Spleen (tissue), 11 donors: ENCODE results near the gene PDE5A. TPM values are rescaled to one million over a fixed set of nuclear protein-coding genes. Genes with fewer than 3 reads are reported as not detected.
"Not testable (repeated sequence)": the region's sequence is repeated elsewhere in the genome, so short reads cannot be mapped to it uniquely, and the experiment has no call there.

Experiments used
- DNase-seq: peaks from one replicate; pipeline ENCODE4 v3.0.0-alpha.2; 2020
- H3K27ac ChIP-seq, 8 donors: fragments of 200-600 bp; sonication (generic) in 7 of 8; 1 replicate in 4 of 8; 2 replicates in 4 of 8; pipeline versions ENCODE4 v1.5.0 to v1.8.0; 2016 to 2021; ENCODE audit warnings: inconsistent platforms in 4 of 8, mild to moderate bottlenecking in 4 of 8, moderate library complexity in 1 of 8
- H3K27me3 ChIP-seq, 7 donors: fragments of 200-600 bp; sonication (generic) in 6 of 7; replicated peaks in 1 of 7; 1 replicate in 4 of 7; 2 replicates in 3 of 7; pipeline versions ENCODE4 v1.5.0 to v1.8.0; 2016 to 2021; ENCODE audit warnings: inconsistent platforms in 3 of 7, mild to moderate bottlenecking in 1 of 7
- H3K36me3 ChIP-seq, 6 donors: fragments of 200-600 bp; sonication (generic) in 5 of 6; 1 replicate in 4 of 6; 2 replicates in 2 of 6; pipeline versions ENCODE4 v1.5.0 to v1.8.0; 2016 to 2021; ENCODE audit warnings: inconsistent platforms in 2 of 6
- H3K4me1 ChIP-seq, 6 donors: fragments of 200-600 bp; sonication (generic) in 5 of 6; 1 replicate in 3 of 6; 2 replicates in 3 of 6; pipeline versions ENCODE4 v1.5.0 to v1.8.0; 2016 to 2021; ENCODE audit warnings: inconsistent platforms in 3 of 6
- H3K4me3 ChIP-seq, 8 donors: fragments of 200-600 bp; sonication (generic) in 7 of 8; 1 replicate in 4 of 8; 2 replicates in 4 of 8; pipeline versions ENCODE4 v1.5.0 to v1.8.0; 2016 to 2021; ENCODE audit warnings: inconsistent platforms in 4 of 8, mild to moderate bottlenecking in 4 of 8, moderate library complexity in 2 of 8
- H3K9me3 ChIP-seq, 8 donors: fragments of 200-600 bp; sonication (generic) in 7 of 8; 1 replicate in 4 of 8; 2 replicates in 4 of 8; pipeline versions ENCODE4 v1.5.0 to v1.8.0; 2016 to 2021; ENCODE audit warnings: inconsistent platforms in 4 of 8
- POLR2A ChIP-seq, 3 donors: fragments of 450-650 bp; IDR thresholded peaks; one replicate each; pipeline ENCODE4 v1.5.1; 2017; ENCODE audit warnings: antibody characterized with exemption in 3 of 3, mild to moderate bottlenecking in 1 of 3
- POLR2AphosphoS5 ChIP-seq, 3 donors: sonication (generic); formaldehyde crosslinking; IDR thresholded peaks; one replicate each; pipeline ENCODE4 v1.5.1; 2017; ENCODE audit warnings: antibody characterized with exemption in 3 of 3
- WGBS, 5 donors: extraction: QIAGEN DNeasy Blood & Tissue Kit in 3 of 5; methylation state at CpG; one replicate each; pipeline versions ENCODE4 v1.1.5 to v1.1.7; 2013 to 2018; 5-methylcytosine and 5-hydroxymethylcytosine counted together
- intact Hi-C: fragments of 100-400 bp; cut with DNase I; formaldehyde crosslinking; loops from one replicate; pipeline ENCODE4 v1.15.0; 2023; ENCODE audit warnings: low total_unique reads
- polyA plus RNA-seq, 3 donors: library from polyadenylated mRNA; stranded (reverse); fragments of 200-250 nt; gene quantifications; one replicate each; pipeline ENCODE4 v1.2.1, GENCODE V29; 2013
- total RNA-seq, 7 donors: library from RNA; depleted of rRNA in 3 of 7; stranded (reverse); fragments of >200 nt in 3 of 7; fragmentation: NEBNext Ultra II Directional in 4 of 7; extraction: Animal tissue kit (Norgen Biotek cat#: 25700) in 4 of 7; gene quantifications; one replicate each; pipeline versions ENCODE4 v1.1.0 to v1.2.1, GENCODE V29; 2016 to 2021
- TF ChIP-seq, protein P1 (sequence below), 11 experiments: fragments of 200-600 bp in 7 of 11; fragments of 450-650 bp in 4 of 11; sonication (generic) in 4 of 11; IDR thresholded peaks in 8 of 11; conservative IDR thresholded peaks in 3 of 11; 1 replicate in 7 of 11; 2 replicates in 4 of 11; pipeline versions ENCODE4 v1.4.0 to v1.8.0; 2016 to 2021; ENCODE audit warnings: antibody characterized with exemption in 11 of 11, inconsistent platforms in 4 of 11, mild to moderate bottlenecking in 1 of 11
- donor health status: healthy with polysubstance abuse.
- donor health status: DM: no; HTN: no; CAD: no; lungs with moderate emphysema.
- donor health status: DM: no; HTN: no; CAD: no.
- donor health status: Bipolar disorder and iron deficiency.
- donor health status: healthy.
- donor health status: DM: no; HTN: no; CAD: no.
- donor health status: DM: yes; HTN: yes; CAD: no.

The PDE5A gene
- total and polyA plus RNA-seq, 10 donors: 0.91 to 15.1 (median 9.5) TPM

DNA sequence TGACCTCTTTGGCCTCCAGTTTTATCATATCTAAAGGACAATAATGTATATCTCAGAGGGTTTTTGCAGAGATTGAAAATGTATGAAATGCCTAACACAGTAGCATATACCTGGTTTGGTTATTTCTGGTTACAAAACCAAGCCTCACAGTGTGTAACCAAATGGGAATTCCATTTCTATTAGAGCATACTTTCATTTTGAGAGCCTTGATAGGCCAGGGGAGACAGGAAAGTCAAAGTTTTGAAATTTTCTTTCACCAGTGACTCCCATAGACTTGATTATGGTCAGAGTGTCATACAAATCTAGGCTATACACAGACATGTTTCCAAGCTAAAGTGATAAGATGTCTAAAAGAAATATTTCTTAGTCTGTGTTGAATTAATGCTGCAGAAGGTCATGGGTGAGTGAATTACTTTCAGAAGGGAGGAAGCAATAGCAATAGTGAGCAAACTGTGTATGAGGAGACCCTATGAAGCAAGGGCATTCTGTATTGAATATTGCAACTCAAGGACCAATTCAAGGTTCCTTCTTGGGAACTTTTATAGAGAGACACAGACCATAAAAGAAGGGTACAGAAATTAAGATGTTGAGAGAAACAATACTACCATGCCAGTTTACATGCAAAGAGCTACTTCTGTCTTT lies 151.1 kb downstream of the PDE5A start:
- Histone ChIP-seq H3K27ac (no peak overlapping the region), H3K36me3 (peaks cover 0 to 81% (median 18%) of the 10 kb centered on the region in 6 donors), H3K4me1 (no peaks in the 10 kb centered on the region), H3K9me3 (no peaks in the 10 kb centered on the region), H3K4me3 (no peak overlapping the region), H3K27me3 (no peaks in the 10 kb centered on the region)
- no peak for DNase-seq
- intact Hi-C loops: no loop called here
- TF ChIP-seq, protein P1, sequence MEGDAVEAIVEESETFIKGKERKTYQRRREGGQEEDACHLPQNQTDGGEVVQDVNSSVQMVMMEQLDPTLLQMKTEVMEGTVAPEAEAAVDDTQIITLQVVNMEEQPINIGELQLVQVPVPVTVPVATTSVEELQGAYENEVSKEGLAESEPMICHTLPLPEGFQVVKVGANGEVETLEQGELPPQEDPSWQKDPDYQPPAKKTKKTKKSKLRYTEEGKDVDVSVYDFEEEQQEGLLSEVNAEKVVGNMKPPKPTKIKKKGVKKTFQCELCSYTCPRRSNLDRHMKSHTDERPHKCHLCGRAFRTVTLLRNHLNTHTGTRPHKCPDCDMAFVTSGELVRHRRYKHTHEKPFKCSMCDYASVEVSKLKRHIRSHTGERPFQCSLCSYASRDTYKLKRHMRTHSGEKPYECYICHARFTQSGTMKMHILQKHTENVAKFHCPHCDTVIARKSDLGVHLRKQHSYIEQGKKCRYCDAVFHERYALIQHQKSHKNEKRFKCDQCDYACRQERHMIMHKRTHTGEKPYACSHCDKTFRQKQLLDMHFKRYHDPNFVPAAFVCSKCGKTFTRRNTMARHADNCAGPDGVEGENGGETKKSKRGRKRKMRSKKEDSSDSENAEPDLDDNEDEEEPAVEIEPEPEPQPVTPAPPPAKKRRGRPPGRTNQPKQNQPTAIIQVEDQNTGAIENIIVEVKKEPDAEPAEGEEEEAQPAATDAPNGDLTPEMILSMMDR (IDR thresholded peaks at IDR 0.05 in 8 of 11, conservative IDR thresholded peaks at IDR 0.05 in 3 of 11): no peak
- no peak for TF ChIP-seq POLR2A (IDR thresholded peaks at IDR 0.05)

DNA sequence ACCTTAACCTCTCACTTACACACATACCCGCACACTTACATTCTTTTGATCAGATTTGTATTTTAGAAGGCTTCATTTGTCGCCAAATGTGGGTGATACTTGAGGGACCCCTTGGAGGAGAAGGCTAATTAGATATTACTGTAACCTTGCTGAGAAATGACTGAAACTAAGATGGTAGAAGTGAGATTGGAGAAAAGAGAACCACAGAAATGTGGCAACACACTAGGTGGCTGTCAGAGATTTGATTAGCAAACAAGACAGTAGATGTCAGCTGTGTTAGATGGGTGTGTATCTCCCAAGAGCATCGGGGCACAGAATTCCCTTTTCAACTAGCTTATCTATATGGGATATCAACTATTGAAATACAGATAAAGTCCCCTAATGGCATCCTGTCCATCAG lies 157.3 kb downstream of the PDE5A start:
- TF ChIP-seq, protein P1 (IDR thresholded peaks at IDR 0.05 in 8 of 11, conservative IDR thresholded peaks at IDR 0.05 in 3 of 11): no peak
- TF ChIP-seq POLR2A (IDR thresholded peaks at IDR 0.05) (no peak), POLR2AphosphoS5 (IDR thresholded peaks at IDR 0.05) (no peak)
- 71 to 83% (median 73%) methylated on average over 3 of the region's 3 CpGs for WGBS, 5 donors
- H3K36me3 ChIP-seq: peaks cover 0 to 88% (median 14%) of the 10 kb centered on the region in 6 donors

DNA sequence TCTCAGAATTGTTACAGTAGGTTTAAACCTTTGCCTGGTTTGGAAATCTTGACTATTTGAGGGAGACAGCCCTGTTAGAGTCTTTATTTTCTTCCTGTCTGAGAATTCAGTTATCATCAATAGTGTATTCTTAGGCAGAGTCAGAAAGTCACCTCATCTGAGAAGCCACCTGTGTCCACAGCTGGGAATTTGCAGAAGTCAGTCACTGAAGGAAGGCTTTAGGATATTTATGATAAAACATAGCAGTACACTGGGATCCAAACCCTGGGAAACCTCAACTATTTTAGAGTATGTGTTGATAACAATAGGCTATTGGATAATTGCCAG lies 157.9 kb downstream of the PDE5A start:
- peaks cover 0 to 88% (median 17%) of the 10 kb centered on the region in 6 donors for H3K36me3 ChIP-seq
- H3K9me3 ChIP-seq, H3K27me3 ChIP-seq, intact Hi-C loops, H3K27ac ChIP-seq, H3K4me3 ChIP-seq, DNase-seq, H3K4me1 ChIP-seq: not testable (repeated sequence)

More for the DNA sequence above, 157.3 kb downstream of the PDE5A start:
- no peaks in the 10 kb centered on the region for H3K27me3 ChIP-seq
- H3K9me3 ChIP-seq: no peaks in the 10 kb centered on the region
- no peak overlapping the region for H3K4me3 ChIP-seq
- intact Hi-C loops: no loop called here
- no peak for DNase-seq
- no peaks in the 10 kb centered on the region for H3K4me1 ChIP-seq
- H3K27ac ChIP-seq: no peak overlapping the region

DNA sequence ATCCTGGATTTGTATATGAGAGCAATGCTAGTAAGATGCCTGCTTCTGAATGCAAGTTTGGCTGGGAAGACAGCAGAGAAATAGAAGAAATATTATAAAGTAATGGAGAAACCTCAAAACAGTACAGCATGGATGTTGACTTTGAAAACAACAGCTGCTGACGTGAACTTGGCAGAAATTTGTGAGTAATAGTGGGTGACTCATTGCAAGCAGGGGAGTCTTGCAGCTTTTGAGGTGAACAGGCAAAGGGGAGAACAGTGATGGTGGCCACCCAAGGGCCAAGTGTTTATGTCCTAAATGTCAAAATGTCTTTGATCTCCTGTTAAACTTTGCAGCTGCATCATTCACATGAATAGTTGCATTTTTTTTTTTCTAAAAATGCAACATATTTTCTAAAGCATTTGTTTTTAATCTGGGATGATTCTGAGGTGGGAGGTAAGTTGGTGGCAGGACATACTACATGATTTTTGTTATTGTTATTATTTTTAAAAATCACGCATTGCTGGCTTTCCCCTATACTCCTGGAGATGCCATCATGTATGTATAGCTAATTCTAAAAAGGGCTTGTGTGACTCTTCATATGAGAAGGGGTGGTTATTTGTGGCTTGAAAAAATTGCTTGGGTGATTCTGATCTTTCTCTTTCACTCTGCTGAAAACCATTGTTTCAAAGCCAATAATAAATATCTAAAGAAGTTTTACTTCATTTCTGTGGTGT lies 158.4 kb downstream of the PDE5A start:
- WGBS, 5 donors: 83 to 93% (median 87%) methylated on average over 2 of the region's 2 CpGs
- H3K4me3 ChIP-seq, intact Hi-C loops, H3K27me3 ChIP-seq, H3K9me3 ChIP-seq, DNase-seq, H3K27ac ChIP-seq, H3K4me1 ChIP-seq: not testable (repeated sequence)
- H3K36me3 ChIP-seq: peaks cover 0 to 87% (median 18%) of the 10 kb centered on the region in 6 donors

- H3K4me1 ChIP-seq, H3K4me3 ChIP-seq, DNase-seq, H3K27ac ChIP-seq, H3K9me3 ChIP-seq, H3K27me3 ChIP-seq, intact Hi-C loops: not testable (repeated sequence)
- WGBS, 5 donors: 91 to 97% (median 95%) methylated on average over 3 of the region's 3 CpGs
- H3K36me3 ChIP-seq: peaks cover 0 to 88% (median 24%) of the 10 kb centered on the region in 6 donors
Observed at GRCh38 chr4:119469039-119469438, 159.6 kb downstream of the PDE5A start.
